GM15510 (cell line): ENCODE data around the gene HERC3.

Experiments
- POLR2A ChIP-seq: IDR thresholded peaks from 3 replicates; pipeline ENCODE4 v1.6.1; 2011; ENCODE audit warnings: borderline replicate concordance; ENCODE audit not compliant: insufficient read length; ENCODE audit errors: extremely low read depth

HERC3 gene

GRCh38 chr4:88720451-88721428 is 128.5 kb downstream of the HERC3 start:
- TF ChIP-seq POLR2A = no peak

DNA sequence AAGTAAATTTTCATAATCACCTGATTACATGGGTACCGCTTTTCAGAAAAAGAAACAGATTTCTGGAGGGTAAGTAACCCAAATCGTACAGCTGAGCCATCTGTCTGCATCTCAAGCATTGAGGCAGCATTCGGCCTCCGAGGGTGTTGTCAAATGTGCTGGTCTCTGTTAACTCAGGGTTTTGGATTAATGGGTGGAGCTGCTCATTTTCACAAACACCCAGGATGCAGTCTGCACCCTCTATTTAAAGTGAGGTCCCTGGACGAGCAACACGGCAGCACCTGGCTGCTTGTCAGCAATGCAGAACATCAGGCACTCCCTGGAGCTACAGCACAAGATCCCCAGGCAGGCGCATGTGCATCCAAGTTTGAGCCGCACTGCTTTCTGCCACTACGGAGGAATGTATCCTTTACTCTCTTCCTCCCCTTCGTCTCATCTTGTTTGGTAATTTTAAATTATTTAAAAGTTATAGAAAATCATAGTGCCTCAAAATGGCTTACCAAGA is 130.0 kb downstream of the HERC3 start:
- no peak for TF ChIP-seq POLR2A

- no peak for TF ChIP-seq POLR2A
Measured at GRCh38 chr4:88722828-88723227, 130.5 kb downstream of the HERC3 start.

- TF ChIP-seq POLR2A = no peak
Measured at GRCh38 chr4:88724406-88724805, 132.1 kb downstream of the HERC3 start.

DNA sequence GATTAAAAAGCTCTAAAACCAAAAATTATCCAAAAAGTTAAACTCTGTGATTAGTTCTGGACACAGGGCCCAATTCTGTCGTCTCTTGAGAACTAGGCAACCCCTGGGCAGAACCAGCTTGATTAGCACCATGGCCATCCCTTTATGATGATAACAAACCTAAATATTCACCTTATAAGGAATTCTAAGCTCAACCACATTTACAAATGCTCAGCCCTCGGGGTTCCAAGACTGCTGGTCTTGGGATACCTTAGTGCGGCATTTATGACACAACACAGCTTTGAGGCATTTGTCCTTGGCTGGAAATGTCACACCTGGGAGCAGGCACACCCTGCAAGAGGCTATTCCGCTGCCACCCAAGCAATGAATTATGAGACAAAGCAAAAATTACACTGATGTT is 132.9 kb downstream of the HERC3 start:
- no peak for TF ChIP-seq POLR2A

- no peak for TF ChIP-seq POLR2A
Measured at GRCh38 chr4:88725986-88726385, 133.7 kb downstream of the HERC3 start.

- no peak for TF ChIP-seq POLR2A
Measured at GRCh38 chr4:88728146-88728545, 135.9 kb downstream of the HERC3 start.

GRCh38 chr4:88729146-88729760 is 137.0 kb downstream of the HERC3 start:
- no peak for TF ChIP-seq POLR2A

DNA sequence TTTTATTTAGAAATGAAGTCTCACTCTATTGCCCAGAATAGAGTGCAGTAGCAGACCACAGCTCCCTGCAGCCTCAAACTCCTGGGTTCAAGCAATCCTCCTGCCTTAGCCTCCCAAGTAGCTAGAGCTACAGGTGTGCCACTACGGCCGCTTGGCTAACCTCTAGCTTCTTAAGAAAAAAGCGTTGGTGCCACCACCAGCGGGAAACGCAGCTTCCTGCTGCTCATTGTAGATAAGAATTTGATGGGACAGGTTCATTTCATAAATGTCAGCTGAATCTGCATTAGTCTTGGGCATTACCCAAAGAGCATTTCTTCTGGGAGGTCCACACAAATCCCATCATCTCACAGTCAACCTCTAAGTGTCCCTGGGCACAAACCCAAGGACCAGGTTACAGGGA is 138.5 kb downstream of the HERC3 start:
- no peak for TF ChIP-seq POLR2A

GRCh38 chr4:88731381-88731780 is 139.1 kb downstream of the HERC3 start:
- TF ChIP-seq POLR2A = no peak

DNA sequence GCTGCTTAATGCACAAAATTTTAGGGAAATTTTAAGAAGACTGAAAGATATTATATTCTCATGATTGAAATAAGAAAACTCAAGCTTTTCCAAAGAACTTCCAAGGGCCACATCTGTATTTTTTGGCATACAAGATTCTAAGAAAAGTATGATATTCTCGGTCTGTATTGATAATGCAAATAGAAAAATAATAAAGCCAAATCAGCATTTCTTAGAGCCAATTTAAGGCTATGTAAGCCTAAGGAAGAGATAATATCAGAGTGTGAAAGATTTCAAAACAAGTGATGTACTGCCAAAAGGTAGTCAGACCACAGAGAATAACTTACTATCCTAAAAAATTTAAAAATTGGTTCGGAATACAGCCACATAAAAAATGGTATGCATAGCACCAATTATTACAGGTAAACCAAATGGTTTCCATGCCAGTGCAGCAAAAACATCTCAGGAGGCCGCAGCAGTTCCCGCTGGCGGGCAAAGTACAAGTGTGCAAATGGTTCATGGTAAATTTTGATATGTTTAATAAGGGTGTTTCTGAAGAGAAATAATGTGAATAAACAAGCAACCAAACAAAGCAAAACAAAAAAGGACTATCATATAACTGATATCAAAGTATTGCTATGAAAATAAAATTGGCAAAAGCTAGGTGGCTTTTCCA is 140.6 kb downstream of the HERC3 start:
- TF ChIP-seq POLR2A = no peak

DNA sequence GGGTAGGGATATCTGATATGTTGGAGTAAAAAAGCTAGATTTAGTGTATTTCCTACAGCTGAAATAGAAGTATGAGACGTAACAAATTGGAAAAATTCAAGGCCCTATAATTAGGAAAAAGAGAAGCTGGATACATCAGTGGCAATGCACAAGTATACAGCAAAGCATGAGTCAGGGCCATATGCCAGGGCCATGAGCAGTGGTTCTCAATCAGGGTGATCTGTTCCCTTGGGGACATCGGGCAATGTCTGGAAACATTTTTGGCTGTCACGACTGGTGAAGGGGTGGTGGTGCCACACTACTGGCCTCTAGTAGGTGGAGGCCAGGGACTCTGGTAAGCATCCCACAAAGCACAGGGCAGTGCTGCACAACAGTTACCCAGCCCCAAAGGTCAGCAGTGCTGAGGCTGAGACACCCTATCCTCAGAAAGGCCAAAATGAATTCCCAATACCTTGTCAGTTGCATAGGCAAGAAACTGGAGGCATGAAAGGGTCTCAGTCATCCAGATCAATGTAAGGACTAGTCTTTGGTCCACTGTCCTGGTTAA is 142.2 kb downstream of the HERC3 start:
- no peak for TF ChIP-seq POLR2A

- TF ChIP-seq POLR2A = no peak
Measured at GRCh38 chr4:88735564-88735963, 143.3 kb downstream of the HERC3 start.

GRCh38 chr4:88736264-88736663 is 144.0 kb downstream of the HERC3 start:
- no peak for TF ChIP-seq POLR2A
